Measurements from ENCODE around the gene FRMD4A. TPM values are rescaled to one million over a fixed set of nuclear protein-coding genes. Genes with fewer than 3 reads are reported as not detected.

Gene FRMD4A
- total RNA-seq, 1 donor from 2014 or later, result 23.7 TPM

DNA sequence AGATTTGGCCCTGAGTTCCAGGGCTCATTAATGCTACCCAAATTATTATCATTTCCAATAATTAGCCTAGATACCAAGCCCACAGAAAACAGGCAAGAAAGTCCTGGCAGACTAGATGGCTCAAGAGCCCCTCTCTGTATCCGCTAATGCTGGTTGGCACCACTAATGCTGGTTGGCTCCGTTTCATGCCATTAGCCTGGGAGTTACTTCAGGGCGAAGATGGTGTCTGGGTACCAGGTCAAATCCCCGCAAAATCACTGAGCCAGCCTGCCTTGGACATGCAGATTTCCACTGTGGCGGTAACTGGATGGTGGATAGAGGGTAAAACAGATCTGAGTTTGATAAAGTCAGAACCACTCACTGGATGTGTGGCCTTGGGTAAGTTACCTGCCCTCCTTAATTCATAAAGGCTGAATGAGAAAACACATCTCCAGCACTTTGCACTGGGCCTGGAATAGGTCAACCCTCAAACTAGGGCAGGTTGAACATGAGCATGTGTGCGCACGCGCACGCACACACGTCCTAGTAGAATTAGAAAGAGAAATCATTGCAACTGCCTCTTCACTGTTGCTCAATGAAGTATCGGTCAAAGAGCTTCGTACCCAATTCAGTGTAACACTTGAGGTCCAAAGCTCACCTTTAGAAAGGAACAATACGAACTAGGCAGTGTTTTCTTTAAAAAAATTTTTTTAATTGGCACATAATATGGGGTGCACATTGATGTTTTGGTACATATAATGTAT is 652.5 kb downstream of the FRMD4A start:
- DNase-seq (ENCODE audit: low spot score), result no peak
- intact Hi-C loops (cut with DNase I), result no loop called here

DNA sequence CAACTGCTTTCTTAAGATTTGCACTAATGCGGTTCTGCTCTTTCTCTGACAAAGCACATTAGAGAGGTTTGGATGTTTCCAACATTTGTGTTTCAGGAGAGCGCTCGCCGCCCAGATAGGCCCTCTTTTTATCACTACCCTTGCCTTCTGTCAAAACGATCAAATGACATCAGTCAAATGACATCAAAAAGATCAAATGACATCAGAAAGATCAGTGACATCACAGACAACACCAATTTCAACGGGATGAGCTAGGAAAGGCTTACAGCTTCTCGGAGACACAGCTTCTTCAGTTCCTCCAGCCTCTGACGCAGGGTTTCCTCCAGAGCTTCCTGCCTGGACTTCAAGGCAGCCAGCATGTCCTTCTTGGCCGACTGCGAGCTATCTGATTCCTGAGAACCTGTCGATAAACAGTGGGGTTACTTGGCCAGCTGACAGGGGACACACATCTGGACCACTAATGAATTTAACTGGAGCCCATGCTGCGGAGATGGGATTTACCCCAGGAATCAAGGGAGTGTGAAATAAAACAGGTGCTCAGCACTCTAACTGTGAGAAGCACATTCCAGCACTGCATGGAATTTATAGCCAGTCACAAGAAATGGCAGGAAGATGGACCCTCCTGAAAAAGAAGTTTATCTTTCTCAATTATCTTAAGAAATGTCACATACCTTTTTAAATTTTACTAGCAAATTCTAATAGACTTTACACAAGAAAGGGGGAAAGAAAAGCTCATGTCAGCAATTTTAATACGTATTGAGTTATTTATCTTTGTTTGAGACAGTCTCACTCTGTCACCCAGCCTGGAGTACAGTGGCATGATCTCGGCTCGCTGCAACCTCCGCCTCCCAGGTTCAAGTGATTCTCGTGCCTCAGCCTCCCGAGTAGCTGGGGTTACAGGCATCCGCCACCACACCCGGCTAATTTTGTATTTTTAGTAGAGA is 655.8 kb downstream of the FRMD4A start:
- no peak for DNase-seq (ENCODE audit: low spot score)
- intact Hi-C loops (cut with DNase I), result no loop called here

DNA sequence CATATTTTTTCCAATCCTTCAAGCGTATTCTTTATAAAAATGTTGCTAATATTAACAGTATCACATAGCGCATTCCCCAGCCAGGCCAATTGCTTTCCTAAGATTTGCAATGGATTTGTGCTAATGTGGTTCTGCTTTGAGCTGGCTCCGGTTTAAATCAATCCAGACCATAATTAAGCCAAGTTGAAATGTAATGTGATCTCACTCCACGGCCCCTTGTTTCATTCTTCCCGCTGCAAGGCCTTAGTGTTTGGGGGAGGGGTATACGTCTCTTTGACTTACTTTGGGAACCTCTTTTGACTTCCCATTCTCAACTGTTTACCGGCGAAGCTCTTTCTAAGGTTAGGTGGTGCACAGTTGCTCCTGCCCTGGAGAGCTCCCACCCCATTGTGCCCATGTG is 657.6 kb downstream of the FRMD4A start:
- no peak for DNase-seq (ENCODE audit: low spot score)
- intact Hi-C loops (cut with DNase I), result no loop called here

DNA sequence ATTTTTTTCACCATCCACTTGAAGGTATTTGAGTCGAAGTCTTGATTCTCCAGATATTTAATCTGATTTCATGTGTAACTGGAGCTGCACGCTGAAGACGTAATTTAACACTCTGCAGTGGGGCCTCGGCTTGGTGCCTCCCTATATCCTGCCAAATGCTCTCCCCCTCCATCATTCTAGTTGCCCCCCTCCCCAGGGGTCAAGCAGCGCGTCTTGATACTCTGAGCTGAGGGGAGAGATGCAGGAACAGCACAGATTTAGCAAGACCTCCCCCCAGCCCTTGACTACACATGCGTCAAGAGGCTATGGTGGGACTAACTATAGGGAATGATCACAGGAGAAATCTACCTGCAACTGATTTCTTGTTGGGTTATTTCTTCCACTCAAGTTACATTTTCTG is 658.2 kb downstream of the FRMD4A start:
- intact Hi-C loops (cut with DNase I), result no loop called here
- no peak for DNase-seq (ENCODE audit: low spot score)

DNA sequence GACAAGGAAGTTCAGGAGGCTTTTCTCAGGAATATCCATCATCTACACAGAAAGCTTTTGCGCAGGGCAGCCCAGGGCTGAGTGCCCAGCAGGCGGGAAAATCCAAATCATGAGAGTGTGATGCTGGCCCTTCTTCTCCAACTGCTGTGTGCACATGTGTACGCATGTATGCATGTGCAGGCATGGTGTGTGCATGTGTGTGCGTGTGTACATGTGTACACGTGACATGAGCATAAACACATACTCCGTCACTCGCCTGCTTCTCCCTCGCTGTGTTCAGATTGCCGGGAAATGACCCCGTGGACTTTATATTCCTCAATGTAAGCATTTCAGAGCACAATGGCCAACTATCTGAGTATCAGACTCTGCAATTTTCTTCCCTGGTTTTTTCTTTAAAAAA is 658.8 kb downstream of the FRMD4A start:
- intact Hi-C loops (cut with DNase I), result no loop called here
- no peak for DNase-seq (ENCODE audit: low spot score)

DNA sequence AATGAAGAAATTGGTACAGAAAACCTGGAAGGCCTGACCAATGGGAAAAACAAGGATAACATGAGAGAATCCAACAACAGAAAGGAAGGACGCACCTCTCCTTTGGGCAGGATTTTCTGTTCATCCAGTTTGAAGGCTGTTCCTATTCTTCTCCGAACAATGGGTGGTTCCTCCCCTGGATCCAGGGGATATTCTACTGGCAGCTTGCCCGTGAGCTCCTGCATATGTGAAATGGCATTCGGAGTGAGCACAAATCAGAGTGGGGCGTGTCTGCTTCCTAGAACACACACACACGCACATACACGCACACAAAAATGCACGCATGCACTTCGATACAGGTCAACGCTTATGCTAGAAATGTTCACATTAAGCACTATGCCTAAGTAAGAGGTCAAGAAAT is 660.4 kb downstream of the FRMD4A start:
- no peak for DNase-seq (ENCODE audit: low spot score)
- intact Hi-C loops (cut with DNase I), result no loop called here

DNA sequence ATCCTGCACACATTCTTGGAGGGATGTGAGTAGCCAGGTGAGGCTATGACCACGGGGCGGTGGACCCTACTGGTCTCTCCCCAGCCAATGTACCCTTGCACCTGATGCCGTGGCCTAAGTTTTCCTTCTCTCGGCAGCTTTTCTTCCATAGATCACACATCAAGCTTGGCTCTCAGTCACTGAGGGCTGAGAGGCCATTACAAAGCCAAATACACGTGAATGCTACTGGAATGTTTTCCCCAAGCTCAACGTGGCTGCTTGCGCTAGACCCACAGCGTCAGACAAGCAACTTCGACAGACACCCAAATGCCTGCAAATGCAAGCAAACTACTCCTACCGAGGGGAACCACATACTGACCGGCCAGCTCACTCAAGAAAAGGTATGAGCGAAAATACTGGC is 660.8 kb downstream of the FRMD4A start:
- no peak for DNase-seq (ENCODE audit: low spot score)
- intact Hi-C loops (cut with DNase I), result no loop called here

DNA sequence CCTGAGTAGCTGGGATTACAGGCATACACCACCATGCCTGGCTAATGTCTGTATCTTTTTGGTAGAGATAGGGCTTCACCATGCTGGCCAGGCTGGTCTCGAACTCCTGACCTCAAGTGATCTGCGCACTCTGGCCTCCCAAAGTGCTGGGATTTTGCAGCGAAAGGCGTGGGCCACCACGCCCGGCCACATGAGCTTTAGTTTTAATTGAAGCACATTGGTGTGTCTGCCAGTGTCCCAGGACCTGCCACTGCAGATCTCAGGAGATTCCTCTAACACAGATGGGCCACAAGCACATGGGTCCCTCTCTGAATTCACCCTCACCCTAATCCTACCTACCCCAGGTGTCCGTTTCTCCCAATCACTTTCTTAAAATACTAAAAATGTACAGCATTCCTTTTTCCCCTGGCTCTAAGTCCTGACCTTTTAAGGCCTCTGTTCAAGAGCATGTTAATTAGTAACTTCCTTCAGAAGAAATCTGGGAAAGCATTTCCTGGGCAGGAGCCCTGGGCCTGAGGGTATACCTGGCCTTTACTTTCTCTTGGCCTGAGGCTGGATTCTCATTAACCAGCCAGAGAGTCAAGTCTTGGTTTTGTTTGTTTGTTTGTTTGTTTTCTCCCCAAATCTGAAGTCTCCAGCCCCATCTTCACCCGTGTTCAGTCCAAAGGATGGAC is 661.4 kb downstream of the FRMD4A start:
- no peak for DNase-seq (ENCODE audit: low spot score)
- intact Hi-C loops (cut with DNase I), result no loop called here

DNA sequence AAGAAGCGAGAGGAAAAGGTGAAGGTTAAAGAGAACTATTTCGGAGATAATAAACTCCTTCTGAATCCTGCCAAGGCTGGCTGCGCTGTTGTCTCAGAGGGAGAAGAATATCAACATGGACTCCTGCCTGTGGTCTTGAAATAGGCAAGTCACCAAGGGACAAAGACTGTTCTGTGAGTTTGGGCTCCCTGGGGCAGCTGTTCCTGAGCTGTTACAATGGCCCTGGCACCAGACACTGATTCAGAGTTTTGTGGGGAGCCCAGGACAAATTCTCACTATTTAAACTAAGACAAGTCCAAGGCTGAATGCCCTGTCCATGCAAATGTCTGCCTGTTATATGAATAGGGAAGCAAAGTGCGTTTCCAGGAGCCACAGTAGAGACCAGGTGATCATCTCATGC is 662.6 kb downstream of the FRMD4A start:
- intact Hi-C loops (cut with DNase I), result no loop called here
- no peak for DNase-seq (ENCODE audit: low spot score)

DNA sequence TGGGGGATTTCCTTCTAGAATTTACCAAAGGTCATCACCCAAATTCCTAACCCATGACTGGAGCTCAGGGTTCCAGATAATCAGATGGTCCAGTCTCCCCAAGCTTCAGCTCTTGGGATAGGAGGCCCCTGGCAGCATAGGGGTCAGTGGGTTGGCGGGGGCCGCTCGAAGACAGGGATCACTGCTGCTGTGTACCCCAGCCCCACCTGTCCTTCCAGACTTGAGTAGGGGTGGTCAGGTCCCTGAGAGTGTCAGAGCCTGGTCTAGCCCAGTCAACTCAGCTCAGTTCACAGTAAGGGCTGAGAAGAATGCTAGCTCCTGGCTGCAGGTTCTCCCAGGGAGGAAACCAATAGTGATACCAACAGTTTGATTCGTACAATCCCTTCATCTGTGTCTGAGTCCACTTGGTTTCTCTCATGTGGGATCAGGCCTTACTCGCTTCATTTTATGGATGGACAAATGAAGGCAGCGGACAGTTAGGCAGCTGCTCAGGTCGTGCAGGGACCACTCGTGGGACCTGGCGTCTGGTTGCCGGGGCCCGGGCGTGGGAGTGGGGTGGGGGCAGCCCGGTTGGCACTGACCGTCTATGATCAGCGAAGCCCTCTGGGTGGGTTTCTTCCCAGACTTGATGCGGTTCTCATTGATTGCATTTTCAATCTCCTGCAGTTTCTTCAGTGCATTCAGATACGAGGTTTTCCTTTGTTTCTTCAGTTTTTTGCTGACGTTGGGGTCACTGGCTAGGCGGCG is 665.0 kb downstream of the FRMD4A start:
- intact Hi-C loops (cut with DNase I), result no loop called here

DNA sequence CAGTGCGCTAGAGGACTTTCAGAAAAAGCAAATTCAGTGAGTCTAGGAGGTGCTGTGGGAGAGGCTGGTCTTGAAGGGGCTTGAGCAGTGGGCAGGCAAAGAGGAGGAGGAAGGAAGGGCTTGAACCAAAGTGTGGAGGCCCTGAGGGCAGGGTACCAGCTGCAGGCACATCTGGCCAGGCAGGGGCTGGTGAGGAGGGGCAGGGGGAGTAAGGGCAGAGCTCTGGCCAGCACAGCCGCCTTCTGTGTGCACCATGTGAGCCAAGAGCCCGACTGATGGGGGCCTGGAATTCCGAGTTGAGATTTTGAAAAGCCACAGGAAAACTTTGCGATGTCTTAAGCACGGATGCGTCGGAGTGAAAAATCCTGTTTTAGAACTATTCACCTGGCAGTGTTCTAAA is 669.5 kb downstream of the FRMD4A start:
- intact Hi-C loops (cut with DNase I), result loop anchor here (1.0 kb wide), 1 partner anchor 117 kb away; no protein-coding TSS in a partner anchor

More for the DNA sequence above, 665.0 kb downstream of the FRMD4A start:
- DNase-seq (ENCODE audit: low spot score), result no peak

DNA sequence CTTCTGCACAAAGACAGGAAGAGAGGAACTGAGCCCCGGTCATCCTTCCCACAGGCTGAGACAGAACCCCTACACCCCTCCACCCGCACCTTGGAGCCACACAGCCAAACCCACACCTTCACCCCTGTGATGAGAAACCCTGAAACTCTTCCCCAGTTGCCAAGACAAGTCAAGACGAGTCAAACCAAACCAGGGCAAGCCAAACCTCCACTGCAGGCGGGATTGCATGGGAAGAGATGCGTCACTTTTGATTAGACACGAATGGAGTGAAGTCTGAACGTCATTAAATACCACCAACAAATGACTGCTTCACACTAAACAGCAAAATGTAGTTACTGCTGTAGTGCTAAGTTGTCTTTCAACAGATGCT is 670.2 kb downstream of the FRMD4A start:
- intact Hi-C loops (cut with DNase I), result no loop called here
- no peak for DNase-seq (ENCODE audit: low spot score)

More for the DNA sequence above, 669.5 kb downstream of the FRMD4A start:
- DNase-seq (ENCODE audit: low spot score), result no peak

DNA sequence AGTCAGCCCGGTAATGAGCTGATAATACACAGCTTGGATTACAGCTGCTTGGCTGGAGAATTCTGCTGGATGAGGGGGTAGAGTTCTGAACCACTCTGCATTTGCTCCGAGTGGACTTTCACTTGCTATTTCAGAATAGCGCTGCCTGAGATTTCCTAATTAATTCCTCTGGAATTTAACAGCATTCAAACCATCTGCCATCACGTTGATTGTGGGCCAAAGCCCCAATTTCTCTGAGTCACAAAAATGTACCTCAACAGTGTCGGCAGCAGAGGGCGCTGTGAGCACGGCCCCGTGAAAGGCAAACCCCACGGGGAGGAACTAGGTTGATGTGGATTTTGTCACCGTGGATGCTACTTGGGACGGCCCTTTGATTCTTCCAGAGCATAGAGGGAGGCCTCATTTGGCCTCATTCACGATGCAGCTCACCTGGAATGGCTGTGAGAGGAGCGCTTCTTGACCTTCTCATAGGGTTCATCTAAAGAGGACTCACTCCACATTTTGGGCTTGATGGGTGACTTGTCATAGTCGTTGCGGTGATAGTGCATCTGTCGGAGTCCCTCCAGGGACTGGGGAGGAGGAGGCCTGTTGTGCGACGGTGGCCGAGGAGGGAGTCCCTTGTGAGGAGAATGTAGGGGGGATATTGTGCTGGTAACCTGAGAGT is 670.7 kb downstream of the FRMD4A start:
- intact Hi-C loops (cut with DNase I), result no loop called here
- DNase-seq (ENCODE audit: low spot score), result peak; percentile 87

DNA sequence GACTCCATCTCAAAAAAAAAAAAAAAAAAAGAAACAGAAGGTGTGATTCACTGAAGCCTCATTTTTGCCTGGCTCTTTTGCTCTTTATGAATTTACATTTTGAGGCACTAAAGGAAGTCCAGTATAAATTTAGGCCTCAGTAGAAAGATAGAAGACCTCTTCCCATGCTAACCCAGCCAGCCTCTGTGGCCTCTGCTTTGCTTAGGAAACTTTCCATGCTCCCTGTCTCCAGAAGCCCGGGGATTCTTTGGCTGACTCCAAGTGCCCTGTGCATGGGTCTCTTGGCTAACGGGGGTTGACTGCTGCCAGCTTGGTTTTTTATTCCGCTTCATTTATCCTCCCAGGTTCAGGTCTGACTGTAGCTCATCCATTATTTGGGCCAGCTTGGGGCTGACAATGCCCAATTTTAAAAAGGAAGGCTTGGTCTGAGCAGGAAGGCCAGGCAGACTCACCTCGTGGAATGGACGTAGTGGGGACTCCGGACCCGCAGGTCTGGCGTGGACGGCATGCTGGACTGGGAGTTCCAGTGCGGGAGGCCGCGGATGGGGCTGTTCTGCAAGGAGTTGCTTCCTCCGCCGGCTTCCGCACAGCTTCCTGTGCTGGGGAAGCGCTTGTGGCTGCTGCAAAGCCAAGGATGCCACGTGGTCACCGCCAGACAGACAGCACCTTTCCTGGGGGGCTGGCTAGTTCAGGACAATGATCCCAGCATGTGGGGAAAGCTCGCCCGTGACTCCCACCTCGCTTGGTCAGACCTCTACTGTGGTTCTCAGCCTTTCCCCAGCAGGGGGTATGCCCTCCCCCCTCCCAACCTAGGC is 671.6 kb downstream of the FRMD4A start:
- intact Hi-C loops (cut with DNase I), result no loop called here
- no peak for DNase-seq (ENCODE audit: low spot score)

DNA sequence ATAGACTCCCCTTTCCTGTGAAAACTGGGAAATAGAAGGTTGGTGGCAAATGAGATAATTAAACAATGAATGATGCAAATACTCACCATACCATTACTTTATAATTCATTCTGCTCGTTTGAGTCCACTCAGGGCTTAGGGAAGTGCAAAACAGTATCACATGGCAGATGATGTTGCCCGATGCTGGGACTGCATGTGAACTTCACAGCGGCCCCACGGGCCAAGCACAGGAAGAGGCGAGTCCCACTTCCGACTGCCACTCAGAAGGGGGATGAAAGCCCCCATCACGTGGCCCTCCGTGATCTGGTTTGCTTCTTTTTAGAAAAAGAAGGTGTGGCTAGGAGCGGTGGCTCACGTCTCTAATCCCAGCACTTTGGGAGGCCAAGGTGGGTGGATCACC is 672.5 kb downstream of the FRMD4A start:
- DNase-seq (ENCODE audit: low spot score), result no peak
- intact Hi-C loops (cut with DNase I), result no loop called here

DNA sequence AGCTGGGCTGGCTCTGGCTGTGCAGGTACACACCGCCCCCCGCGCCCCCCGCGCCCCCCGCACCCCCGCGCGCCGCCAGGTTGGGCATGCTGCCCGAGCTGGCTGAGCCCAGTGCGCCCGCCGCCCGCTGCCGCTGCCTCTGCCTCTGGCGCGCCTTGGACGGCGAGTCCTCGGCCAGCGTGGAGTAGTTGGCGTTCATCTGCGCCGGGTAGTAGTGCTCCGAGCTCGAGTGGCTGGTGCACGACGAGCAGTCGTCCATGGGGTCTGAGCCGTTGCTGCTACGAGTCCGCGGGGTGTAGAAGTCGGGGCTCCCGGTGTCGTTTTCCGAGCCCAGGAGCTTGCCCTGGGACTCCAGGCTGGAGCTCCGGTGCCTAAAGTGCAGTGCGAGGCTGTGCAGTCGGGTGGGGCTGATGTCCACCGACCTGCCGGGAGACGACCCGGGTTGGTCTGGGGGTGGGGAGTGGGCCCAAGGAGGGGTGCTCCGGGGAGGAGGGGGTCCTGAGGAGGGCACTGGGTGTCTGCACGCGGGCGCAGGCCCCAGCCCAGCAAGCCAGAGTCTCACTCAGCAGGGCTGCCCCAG is 673.5 kb downstream of the FRMD4A start:
- intact Hi-C loops (cut with DNase I), result no loop called here
- DNase-seq (ENCODE audit: low spot score), result no peak

DNA sequence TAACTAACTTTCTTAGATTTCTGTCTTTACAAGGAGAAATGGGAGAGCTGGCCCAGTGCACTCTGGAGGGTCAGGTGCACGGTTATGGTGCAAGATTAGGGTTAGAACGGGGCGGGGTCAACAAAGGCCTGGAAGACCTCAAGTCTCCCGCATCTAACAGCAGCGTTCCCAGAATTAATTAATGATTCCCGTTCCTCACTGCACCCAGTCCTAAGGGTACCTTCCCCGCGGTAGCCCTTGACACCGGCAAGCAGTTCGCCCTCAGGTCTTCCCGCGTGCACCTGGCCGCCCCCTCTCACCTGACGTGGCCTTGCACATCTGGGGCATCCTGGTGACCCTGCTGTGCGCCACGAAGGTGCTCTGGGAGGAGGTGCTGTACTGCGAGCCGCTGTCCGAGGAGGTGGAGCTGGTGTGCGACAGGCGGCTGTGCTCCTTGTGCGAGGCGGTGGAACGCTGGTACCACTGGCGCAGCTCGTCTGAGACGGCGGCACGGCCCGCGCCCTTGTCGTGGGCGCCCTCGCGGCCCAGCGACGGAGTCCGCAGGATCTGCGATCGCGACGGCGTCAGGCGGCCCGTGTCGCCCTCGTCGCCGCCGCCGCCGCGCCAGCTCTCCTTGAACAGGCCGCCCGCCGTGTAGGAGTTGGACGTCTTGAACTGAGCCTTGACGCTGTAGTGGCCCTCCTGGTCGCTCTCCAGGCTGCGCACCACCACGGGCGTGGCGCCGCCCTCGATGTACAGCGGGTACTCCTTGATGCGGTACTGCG is 674.2 kb downstream of the FRMD4A start:
- intact Hi-C loops (cut with DNase I), result no loop called here
- DNase-seq (ENCODE audit: low spot score), result no peak

All from cardiac septum (tissue), 1 donor.